DMS 273 (cell line): ENCODE data around the gene MEGF6.
A peak's percentile ranks its signal among the peaks of the same experiment; 100 is the strongest.
"Not testable (repeated sequence)": the region's sequence is repeated elsewhere in the genome, so short reads cannot be mapped to it uniquely, and the experiment has no call there.

Experiments
- DNase-seq: peaks from one replicate; lab custom pipeline; 2025; ENCODE audit not compliant: unreplicated experiment; lab: John Stamatoyannopoulos, UW

Gene MEGF6

DNA sequence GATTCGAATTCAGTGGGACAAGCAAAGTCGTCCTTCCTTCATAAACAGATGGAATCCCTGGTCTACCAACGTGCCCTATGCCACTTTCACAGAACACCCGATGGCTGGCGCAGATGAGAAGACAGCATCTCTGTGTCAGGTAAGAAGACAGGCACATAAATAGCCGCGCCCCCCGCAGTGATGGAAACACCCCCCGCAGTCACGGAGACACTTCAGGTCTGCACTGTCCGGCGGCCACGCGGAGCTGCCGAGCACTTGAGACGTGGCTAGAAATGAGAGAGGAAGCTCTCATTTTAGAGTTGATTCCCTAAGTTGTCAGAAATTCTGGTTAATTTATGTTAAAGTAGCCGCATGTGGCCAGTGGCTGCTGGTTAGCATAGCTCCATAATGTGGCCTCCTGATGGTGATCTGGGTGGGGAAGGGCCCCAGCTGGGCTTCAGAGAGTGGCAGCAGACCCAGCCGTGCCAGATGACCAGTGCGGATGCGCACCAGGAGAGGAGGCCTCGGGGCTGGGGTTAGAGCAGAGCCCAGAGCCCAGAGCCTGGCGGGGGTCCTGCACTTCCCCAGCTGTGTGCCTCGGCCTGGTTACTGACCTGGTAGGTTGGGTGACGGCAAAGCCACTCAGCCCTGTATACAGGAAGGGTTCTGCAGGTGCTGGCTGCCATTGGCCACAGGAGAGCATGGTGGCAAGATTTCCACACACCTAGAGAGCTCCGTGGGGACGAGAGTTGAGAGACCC is 16.4 kb upstream of the MEGF6 start:
- no peak for DNase-seq

DNA sequence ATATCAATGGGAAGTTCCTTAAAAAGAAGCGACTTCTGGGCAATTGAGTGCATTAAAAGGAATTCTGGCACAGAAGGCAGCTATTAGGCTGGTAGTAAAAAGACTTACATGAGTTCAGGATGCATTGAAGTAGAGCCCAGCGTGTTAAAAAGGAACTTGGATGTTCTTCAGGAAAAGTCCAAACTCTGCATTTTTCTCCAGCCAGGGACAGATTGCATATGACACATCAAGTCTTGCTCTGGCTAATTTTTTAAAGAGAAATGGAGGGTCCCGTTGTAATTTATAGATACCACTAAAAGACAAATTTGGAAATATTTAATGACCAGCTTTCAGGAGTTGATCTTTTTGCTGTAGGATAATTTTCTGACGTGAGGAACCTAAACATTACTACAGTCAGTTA is 14.7 kb upstream of the MEGF6 start:
- no peak for DNase-seq

DNA sequence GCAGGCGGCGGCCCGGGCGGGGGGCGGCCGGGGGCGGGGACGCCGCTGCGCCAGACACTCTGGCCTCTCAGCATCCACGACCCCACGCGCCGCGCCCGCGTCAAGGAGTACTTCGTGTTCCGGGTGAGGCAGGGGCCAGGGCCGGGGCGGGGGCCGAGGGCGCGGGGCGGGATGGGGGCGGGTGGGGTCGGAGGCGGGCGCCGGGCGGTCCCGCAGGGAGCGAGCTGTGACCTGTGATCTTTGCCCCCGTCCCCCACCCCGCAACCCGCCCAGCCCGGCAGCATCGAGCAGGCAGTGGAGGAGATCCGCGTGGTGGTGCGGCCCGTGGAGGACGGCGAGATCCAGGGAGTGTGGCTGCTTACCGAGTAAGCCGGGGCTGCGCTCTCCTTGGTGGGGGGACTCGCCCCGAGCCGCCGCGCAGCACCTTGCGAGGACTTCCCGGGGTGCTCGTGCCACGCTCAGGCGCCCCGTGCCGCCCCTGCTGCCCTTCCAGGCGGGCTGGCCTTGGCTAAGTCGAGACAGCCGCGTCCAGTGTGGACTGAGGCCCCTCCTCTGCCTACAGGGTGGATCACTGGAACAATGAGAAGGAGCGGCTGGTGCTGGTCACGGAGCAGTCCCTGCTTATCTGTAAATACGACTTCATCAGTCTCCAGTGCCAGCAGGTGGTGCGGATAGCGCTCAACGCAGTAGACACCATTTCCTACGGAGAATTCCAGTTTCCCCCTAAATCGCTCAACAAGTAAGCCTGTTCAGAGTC is 14.0 kb upstream of the MEGF6 start:
- peak; percentile 56 for DNase-seq

DNA sequence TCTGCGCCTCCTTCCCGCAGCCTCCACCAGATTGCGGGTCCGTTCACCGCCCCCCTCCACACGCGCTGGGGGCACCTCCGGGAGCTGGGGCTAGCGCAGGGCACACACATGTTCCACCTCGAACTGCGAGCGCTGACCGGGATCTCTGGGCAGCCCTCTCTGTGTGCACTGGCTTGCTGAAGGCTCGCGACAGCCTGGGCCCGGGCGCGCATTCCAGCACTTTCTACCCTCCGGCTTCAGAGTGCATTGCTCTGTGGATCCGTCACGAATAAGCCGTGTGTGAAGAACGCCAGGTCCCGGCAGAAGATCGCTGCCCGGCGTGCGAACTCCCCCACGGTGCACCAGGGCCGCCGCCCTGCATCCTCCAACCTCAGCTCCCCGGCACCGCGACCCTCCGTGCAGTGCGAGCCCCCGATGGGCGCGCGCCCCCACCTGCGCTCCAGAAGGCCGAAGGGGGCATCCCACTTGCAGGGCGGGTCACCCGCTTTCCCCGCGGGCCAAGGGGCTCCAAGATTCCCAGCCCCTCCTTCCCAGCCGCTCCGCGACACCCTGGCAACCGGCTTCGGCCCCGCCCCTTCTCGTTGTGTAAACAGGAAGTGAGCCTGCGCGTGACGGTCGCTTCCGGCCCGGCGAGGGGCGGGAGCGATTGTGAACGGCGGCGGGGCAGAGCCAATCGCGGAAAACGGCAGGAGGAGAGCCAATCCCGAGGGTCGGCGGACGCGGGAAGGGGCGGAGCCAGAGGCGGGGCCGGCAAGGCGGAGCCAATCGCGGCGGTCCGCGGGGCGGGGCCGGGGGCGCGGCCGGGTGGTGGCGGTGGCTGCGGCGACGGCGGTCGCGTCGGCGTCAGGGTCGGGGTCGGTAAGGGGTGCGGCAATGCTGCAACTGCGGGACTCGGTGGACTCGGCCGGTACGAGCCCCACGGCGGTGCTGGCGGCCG is 13.2 kb upstream of the MEGF6 start, which contains the start of gene TPRG1L:
Gene TPRG1L (plus strand): TSS at position 816 of the 937 bp plus-strand sequence. CDS start 58 bp downstream, at position 874.
- peak; percentile 99 for DNase-seq

DNA sequence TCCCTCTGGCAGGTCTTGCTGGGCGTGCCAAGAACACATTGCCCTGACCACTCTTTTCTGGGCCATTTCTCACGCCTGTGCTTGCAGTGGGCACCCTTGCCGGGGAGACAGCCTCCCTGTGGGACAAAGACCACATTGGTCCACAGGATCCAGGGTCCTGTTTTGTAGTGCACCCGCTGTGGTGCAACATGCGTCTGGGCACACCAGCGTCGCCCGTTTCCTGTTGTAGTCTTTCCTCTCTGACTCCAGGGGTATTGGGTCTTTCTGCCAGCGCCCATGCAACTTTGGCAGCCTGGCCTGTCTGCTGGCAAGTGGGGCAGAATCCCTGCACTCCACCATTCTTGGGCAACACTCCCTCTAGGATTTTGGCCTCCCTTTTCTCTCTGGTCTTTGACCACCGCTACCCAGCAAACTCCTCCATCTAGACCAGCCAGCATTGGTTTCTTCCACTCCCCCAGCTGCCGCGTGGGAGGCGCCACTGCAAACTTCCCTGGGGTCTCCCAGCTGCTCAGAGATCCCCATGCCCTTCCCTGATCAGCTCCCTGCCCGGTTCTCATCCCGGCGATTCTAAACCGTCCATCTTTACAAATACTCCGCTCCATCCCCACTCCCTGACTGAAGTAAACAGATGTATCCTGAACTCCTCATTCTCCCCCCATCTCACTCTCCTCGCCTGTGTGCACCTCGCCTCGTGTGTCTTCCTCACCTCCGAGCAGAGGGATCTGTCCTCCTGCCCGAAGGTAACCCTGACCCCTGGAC is 12.3 kb upstream of the MEGF6 start:
- no peak for DNase-seq

DNA sequence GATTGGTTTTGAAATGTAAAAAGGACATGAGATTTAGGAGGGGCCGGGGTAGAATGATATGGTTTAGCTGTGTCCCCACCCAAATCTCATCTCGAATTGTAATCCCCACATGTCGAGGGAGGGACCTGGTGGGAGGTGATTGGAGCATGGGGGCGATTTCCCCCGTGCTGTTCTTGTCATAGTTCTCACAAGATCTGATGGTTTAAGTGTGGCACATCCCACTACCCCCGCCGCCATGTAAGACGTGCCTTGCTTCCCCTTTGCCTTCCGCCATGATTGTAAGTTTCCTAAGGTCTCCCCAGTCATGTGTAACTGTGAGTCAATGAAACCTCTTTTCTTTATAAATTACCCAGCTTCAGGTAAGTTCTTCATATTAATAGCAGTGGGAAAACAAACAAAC is 10.8 kb upstream of the MEGF6 start:
- DNase-seq = not testable (repeated sequence)

DNA sequence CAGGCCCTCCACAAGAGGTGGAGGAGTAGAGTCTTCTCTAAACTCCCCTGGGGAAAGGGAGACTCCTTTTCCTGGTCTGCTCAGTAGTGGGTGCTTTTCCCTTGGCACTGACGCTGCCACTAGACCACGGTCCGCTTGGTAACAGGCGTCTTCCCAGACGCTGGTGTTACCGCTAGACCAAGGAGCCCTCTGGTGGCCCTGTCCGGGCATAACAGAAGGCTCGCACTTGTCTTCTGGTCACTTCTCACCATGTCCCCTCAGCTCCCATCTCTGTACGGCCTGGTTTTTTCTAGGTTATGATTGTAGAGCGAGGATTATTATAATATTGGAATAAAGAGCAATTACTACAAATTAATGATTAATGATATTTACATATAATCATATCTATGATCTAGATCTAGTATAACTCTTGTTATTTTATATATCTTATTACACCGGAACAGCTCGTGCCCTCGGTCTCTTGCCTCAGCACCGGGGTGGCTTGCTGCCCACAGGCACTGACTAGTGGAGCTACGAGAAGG is 9.9 kb upstream of the MEGF6 start:
- peak; percentile 43 for DNase-seq

DNA sequence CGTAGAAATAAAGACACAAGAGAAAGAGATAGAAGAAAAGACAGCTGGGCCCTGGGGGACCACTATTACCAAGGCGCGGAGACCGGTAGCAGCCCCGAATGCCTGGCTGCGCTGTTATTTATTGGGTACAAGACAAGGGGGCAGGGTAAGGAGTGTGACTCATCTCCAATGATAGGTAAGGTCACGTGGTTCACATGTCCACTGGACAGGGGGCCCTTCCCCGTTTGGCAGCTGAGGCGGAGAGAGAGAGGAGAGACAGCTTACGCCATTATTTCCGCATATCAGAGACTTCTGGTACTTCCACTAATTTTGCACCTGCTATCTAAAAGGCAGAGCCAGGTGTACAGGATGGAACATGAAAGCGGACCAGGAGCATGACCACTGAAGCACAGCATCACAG is 9.4 kb upstream of the MEGF6 start:
- no peak for DNase-seq

DNA sequence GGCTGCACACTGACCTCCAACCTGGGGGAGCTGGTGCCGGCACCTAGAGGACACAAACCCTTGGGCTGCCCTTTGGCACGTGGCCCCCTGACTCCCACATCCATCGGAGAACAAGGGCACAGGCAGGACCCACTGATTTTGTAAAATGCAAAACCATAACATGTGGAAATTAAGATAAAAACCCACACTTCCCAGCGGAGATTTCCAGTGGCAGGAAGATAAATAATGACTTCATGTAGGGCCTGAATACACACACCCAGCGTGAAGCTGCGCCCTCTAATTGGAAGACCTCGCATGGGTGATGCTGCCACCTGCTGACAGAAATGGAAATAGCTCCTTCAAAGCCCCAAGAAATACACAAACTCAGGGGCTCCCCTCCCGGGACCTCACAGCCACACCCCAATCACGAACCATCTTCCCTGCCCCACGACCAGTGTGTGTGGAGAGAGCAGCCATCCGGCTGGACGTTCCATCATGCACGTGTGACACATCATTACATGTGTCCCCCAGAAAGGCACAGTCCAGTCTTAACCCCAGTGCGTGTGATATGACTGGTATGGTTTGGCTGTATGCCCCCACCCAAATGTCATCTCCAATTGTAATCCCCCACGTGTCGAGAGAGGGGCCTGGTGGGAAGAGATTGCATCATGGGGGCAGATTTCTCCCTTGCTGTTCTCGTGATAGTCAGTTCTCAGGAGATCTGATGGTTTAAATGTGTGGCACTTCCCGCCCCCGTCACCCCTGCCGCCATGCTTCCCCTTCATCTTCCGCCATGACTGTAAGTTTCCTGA is 7.8 kb upstream of the MEGF6 start:
- DNase-seq = peak; percentile 88

DNA sequence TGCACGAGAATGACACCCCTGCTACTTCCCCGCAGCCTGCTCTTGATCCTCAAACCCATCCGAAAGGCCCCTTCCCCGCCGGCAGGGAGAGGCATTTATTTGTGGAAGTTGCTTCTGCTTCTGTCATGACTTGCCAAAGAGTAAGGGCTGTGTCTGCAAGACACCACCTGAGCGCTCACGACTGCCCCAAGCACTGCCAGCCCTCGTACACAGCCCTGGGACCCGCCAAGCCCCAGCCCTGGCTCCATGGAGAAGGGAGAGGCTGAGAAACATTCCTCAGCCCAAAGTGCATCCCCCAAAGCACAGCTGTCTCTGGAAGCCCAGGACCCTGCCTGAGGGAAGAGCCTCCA is 7.2 kb upstream of the MEGF6 start:
- DNase-seq = no peak

DNA sequence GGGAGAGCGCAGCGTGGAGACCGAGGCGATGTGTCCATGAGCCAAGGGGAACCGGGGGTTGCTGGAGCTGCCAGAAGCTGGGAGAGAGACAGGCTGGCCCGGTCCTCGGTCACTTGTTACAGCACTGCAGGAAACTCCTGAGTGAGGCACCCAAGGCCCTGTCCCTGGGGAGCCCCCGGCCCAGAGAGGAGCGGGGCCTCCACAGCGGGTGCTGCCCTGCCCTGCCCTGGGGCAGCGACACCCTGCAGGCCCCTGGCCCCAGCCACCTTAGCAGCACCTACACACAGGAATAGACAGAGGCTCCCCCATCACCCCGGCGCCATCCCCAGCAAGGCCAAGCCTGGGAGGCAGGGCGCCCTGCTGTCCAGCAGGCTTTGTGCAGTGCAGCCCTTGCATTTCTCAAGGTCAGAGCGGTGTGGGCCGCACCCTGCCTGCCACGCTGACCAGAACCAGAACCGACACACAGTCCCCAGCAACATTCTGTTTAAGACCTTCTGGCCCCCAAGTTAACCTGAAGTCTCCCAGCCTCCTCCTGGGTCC is 6.6 kb upstream of the MEGF6 start:
- DNase-seq = no peak

DNA sequence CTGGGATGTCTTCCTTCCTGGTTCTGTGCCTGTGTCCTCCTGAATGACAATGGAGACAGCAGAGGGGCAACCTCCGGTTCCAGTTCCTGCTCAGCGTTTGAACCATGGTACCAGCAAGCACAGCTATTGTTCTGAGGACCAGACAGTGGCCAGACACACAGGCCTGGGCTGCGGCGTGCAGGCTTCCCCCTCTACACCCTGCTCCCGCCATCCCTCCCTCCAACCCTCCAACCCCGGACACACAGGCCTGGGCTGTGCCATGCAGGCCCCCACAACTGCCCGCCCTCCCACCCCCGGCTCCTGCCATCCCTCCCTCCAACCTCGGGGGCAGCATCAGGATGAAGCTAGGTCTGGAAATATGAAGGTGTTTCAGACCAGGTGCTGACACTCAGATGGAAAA is 5.6 kb upstream of the MEGF6 start:
- no peak for DNase-seq

DNA sequence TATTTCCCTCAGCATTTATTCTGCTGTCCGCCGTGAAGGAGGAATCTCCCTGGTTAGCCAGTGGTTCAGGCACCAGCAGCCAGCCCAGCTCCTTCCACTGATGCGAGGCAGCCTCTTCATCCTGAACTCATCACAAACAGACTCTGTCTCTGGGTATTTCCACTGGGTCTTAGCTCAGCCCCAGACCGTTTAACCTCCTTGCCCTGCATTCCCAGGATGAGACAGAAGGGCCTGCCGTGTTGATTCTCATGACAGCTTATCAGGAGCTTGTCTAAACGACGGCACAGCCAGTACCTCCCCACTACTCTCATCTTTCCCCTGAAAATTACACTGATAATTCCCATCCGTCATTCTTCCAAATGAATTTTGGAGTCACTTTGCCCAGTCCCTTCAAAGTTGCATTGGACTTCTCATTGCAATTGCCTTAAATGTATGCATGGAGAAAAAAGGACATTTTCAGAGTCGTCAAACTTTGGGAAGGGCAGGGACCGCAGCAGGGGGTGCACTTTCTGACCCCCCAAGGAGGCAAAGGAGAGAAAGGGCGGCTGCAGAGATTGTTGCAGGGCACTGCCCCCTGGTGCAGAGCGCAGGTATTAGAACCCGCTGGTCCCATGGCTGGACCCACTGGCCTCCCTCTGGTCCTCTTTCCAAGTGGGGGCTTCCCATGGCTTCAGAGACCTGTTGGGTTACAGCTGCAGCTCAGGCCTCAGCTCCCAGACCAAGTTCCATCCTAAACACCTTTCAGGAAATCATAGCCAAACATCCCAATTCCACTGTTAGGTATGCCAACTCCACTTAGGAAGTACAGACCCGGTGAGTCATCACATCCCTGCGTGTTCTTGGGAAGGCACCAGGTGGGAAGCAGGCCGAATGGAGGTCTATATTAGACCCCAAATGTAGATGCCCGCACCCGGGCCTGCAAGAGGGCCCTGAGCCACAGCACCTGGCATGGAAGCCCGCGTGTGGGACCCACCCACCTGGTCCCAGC is 3.7 kb upstream of the MEGF6 start:
- DNase-seq = peak; percentile 61

DNA sequence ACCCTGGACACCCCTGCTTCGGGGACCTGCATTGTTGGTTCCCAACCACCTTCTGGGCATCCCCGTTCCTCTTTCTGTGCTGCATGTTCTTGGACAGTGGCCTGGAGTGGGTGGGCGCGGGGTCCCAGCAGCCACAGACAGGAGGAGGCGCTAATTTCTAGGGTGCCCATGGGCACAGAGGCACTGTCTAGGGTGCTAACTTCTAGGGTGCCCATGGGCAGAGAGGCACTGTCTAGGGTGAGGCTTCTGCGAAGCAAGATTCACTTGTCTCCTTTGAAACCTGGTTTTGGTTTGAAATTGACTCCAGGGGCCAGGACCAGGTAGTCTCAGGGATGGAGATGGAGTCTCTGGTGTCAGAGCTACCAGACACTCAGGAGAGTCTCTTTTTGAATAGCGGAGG is 815 bp upstream of the MEGF6 start:
- DNase-seq = no peak

DNA sequence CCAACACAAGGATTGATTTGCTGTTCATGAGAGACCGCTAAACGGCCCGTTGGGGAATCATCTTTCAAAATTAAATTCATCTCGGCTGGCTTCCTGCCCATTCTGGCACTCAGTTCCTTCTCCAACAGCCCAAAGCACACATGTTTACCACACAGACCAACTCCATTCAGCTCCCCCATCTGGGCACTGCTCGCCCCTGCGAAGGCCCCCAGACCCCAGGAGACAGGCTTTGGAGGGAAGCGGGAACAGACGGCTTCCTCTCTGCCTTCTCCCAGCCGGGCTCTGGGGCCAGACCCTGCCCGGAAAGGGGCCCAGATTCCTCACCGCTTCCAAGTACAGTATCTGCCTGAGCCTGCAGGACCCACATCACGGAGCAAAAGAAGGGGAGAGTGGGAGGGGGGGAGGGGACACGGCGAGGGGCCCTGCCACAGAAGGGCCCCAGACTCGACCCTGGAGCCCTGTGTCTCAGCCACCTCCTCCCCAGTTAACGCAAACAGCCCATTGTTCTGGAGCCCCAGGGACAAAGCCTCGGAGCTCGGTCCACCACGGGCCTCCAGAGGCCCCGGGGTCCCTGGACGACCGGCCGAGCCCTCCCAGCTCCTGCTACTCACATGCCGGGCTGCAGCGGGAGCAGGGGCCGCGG is 660 bp downstream of the MEGF6 start:
- DNase-seq = peak; percentile 95

DNA sequence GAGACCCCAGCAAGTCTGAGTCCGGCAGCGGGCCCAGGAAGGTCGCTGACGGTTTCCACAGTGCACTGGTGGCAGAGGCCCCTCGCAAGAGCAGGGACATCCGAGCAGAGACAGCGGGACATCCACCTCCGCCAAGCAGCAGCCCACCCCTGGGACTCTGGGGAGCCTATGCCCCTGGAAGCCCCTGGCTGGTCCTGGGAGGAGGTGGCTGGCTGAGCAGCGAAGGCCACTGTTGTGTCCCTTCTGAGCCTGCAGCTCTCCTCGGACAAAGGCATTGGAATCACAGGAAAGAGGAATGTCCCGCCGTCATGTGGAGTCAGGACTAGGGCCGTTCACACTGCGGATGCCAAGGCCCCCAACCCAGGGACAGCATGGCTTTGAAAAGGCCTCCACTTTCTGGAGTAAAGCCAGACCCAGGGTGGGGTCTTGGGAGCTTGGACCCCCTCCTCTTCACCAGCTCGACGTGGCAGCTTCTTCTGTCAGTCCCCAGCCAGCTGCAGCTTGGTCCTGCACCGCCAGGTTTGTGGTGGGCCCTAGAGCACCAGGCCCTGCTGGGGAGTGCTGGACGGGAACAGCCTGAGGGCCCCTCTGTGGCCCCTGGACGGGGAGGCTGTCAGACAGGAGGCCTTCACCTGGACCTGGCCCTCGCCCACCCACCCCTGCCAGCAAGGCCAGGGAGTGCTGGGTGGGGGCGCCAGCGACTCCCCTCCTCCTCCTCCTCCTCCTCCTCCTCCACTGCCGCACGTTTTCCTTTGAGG is 1.4 kb downstream of the MEGF6 start:
- DNase-seq = peak; percentile 69
